PFSK-1 (cell line): ENCODE measurements around the gene FEV.

Experiments
- POLR2AphosphoS5 ChIP-seq: IDR thresholded peaks from 2 replicates; pipeline ENCODE4 v1.6.1; 2012; ENCODE audit warnings: low read depth, mild to moderate bottlenecking, control low read depth, low read length, moderate library complexity
- SIN3A ChIP-seq: IDR thresholded peaks from 2 replicates; pipeline ENCODE4 v1.6.1; 2012; ENCODE audit warnings: mild to moderate bottlenecking, low read length, moderate library complexity, borderline replicate concordance; ENCODE audit not compliant: insufficient read depth
- TAF1 ChIP-seq: IDR thresholded peaks from 2 replicates; pipeline ENCODE4 v1.6.1; 2012; ENCODE audit warnings: low read length, control low read depth, borderline replicate concordance; ENCODE audit not compliant: insufficient read depth

DNA sequence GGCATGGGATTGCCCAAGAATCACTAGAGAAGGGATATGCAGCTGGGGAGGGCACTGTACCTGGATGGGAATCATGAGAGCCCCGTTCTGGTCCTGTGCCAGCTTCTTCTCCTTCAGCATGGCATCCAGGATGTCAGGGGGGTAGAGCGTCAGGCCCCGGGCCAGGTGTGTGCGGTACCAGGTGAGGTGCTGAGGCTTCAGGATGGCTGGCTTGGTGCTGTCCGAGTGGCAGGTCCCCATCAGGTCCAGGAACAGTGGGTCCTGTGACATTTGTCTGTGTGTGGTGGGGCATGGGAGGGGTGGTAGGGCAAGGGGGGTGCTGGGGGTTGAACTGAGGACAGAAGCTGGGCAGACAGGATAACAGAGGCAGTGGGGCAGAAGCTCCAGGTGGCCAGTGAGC is 43.2 kb upstream of the FEV start:
- no peak for TF ChIP-seq SIN3A
- TF ChIP-seq POLR2AphosphoS5 = no peak
- TF ChIP-seq TAF1 = no peak
